HPDE6-E6E7 (cell line): ENCODE measurements around the gene CUL3.

Experiments
- DNase-seq: peaks from one replicate; pipeline ENCODE4 v3.0.0; 2011; ENCODE audit warnings: missing footprints; ENCODE audit errors: extremely low spot score

CUL3 gene

DNA sequence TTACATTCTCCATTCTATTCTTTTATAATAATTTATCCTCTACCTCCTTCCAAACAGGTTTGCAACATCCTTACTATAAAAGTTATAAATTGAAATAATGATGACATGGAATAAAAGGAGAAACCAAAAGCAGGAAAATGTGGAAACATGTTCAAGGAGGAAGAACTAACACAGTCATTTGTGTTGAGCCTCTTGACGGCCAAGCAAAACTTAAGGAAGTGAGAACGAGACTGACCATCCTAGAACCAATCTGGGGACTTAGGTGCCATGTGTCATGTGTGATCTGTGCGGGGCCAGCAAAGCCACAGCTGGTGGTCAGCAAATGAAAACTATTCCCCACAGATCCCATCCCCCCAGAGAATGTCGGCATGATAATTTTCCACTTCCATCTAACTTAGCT is 157.7 kb downstream of the CUL3 start:
- DNase-seq, result no peak

DNA sequence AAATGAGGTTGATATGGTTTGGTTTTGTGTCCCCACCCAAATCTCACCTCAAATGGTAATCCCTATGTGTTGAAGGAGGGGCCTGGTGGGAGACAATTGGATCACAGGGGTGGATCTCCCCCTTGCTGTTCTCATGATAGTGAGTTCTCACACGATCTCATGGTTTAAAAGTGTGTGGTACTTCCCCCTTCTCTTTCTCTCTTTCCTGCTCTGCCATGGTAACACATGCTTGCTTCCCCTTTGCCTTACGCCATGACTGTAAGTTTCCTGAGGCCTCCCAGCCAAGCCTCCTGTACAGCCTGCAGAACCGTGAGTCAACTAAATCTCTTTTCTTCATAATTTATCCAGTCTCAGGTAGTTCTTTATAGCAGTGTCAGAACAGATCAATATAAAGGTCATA is 158.5 kb downstream of the CUL3 start:
- DNase-seq, result no peak

- no peak for DNase-seq
These were observed 164.1 kb downstream of the CUL3 start for GRCh38 chr2:224421065-224421464.
